Measurements from ENCODE around the gene RGS8.

GRCh38 chr1:182682898-182683501 is 1.4 kb downstream of the RGS8 start:
- TF ChIP-seq CTCF (IDR thresholded peaks at IDR 0.05) (no peak), ZFX (IDR thresholded peaks at IDR 0.05; ENCODE audit: borderline replicate concordance) (no peak)

Data from 22Rv1 (cell line).